OCI-LY7 (cell line): ENCODE results near the gene RANBP3L.

Source experiments
- CTCF ChIP-seq: fragments of 200-600 bp; sonication (generic); conservative IDR thresholded peaks from 2 replicates; pipeline ENCODE4 v1.5.1; 2014; ENCODE audit warnings: mild to moderate bottlenecking, antibody characterized with exemption, low read length, moderate library complexity, mixed read lengths
- EZH2phosphoT487 ChIP-seq: fragments of 200-600 bp; sonication (generic); IDR thresholded peaks from 2 replicates; pipeline ENCODE4 v1.6.1; 2018; ENCODE audit warnings: low read depth, borderline replicate concordance, mild to moderate bottlenecking, mixed run types, antibody characterized with exemption, low read length, moderate library complexity, mixed read lengths

DNA sequence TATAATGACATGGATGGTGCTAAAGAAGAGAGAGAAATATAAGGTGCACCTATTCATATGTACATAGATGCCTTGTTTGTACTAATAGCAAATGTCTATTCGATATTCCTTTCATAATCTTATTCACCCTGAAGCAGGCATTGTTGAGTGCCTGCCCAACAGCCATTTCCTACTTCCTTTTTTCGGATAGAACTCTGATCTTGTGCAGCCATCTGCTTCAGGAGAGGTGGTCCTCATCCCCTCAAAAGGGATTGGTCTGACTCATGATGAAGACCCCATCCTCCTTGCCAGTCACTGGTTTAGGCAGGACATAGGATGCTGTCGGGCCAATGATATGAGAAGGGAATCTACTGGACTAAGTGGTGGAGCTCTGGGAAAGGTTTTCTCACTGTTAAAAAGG, 8.4 kb upstream of the RANBP3L start:
- no peak for TF ChIP-seq EZH2phosphoT487
- no peak for TF ChIP-seq CTCF
